Gastrocnemius medialis (tissue), 4 donors: ENCODE results near the gene PRPH2. TPM values are rescaled to one million over a fixed set of nuclear protein-coding genes. Genes with fewer than 3 reads are reported as not detected.
A peak's percentile ranks its signal among the peaks of the same experiment; 100 is the strongest.
"Not testable (repeated sequence)": the region's sequence is repeated elsewhere in the genome, so short reads cannot be mapped to it uniquely, and the experiment has no call there.

Experiments
- ATAC-seq, 2 donors: fragments of 150-250 bp; one replicate each; pipeline ENCODE4 v1.9.1; 2016
- DNase-seq, 2 donors: peaks; one replicate each; pipeline ENCODE4 v3.0.0-alpha.2; 2019
- H3K27ac ChIP-seq, 4 donors: fragments of 200-600 bp; sonication (generic); 1 replicate in 1 of 4; 2 replicates in 3 of 4; pipeline ENCODE4 v1.5.1; 2016 to 2018; ENCODE audit warnings: mild to moderate bottlenecking in 2 of 4, moderate library complexity in 1 of 4
- H3K27me3 ChIP-seq, 3 donors: fragments of 200-600 bp; sonication (generic) in 2 of 3; 1 replicate in 1 of 3; 2 replicates in 2 of 3; pipeline versions ENCODE4 v1.5.1 to v1.6.0; 2016 to 2019; ENCODE audit warnings: mild to moderate bottlenecking in 1 of 3, moderate library complexity in 1 of 3
- H3K36me3 ChIP-seq, 2 donors: fragments of 200-600 bp; sonication (generic) in 1 of 2; one replicate each; pipeline ENCODE4 v1.5.1; 2017 to 2018
- H3K4me1 ChIP-seq, 2 donors: fragments of 200-600 bp; sonication (generic) in 1 of 2; one replicate each; pipeline ENCODE4 v1.5.1; 2016 to 2017; ENCODE audit warnings: mild to moderate bottlenecking in 2 of 2
- H3K4me3 ChIP-seq, 4 donors: fragments of 200-600 bp; sonication (generic) in 3 of 4; 1 replicate in 1 of 4; 2 replicates in 3 of 4; pipeline ENCODE4 v1.5.1; 2016 to 2019; ENCODE audit warnings: mild to moderate bottlenecking in 2 of 4
- H3K9me3 ChIP-seq, 3 donors: fragments of 200-600 bp; sonication (generic) in 2 of 3; 1 replicate in 1 of 3; 2 replicates in 2 of 3; pipeline ENCODE4 v1.5.1; 2016 to 2019
- CTCF ChIP-seq, 5 experiments: fragments of 450-650 bp in 3 of 5; fragments of 200-600 bp in 2 of 5; sonication (generic) in 2 of 5; IDR thresholded peaks in 4 of 5; conservative IDR thresholded peaks in 1 of 5; 1 replicate in 4 of 5; 2 replicates in 1 of 5; pipeline ENCODE4 v1.5.1; 2016 to 2019; ENCODE audit warnings: antibody characterized with exemption in 5 of 5, mild to moderate bottlenecking in 3 of 5, moderate library complexity in 3 of 5
- POLR2A ChIP-seq, 2 donors: fragments of 450-650 bp; IDR thresholded peaks; one replicate each; pipeline ENCODE4 v1.6.1; 2017; ENCODE audit warnings: antibody characterized with exemption in 2 of 2, mild to moderate bottlenecking in 2 of 2, moderate library complexity in 2 of 2
- in situ Hi-C, 4 donors: fragments of 200-750 bp; cut with MboI; loops; one replicate each; pipeline versions ENCODE4 v1.15.0 to v1.8.0; 2017; ENCODE audit warnings: low sequenced_read_pairs in 4 of 4
- intact Hi-C: fragments of 100-400 bp; cut with DNase I; formaldehyde crosslinking; loops from one replicate; pipeline ENCODE4 v1.15.1; 2023; ENCODE audit warnings: low total_unique reads
- total RNA-seq, 4 donors: library from RNA; depleted of rRNA; stranded (reverse); fragments of >200 nt; gene quantifications; one replicate each; pipeline versions ENCODE4 v1.1.0 to v1.2.3, GENCODE V29; 2016

The PRPH2 gene
- total RNA-seq, 4 donors from 2014 or later: 0.16 to 3.8 (median 1.8) TPM

- no peak overlapping the region for H3K4me3 ChIP-seq
- H3K36me3 ChIP-seq: no peaks in the 10 kb centered on the region
- in situ Hi-C loops (loop anchor here in 2 of 4 donors (10.0 to 25.0 kb wide), 2 partner anchors 126 to 139 kb away; partner anchors contain the start of gene RPL7L1 (in 1 of the 2)), intact Hi-C loops (no loop called here)
- H3K27me3 ChIP-seq: no peaks in the 10 kb centered on the region
- no peak for TF ChIP-seq CTCF (IDR thresholded peaks at IDR 0.05 in 4 of 5, conservative IDR thresholded peaks at IDR 0.05 in 1 of 5)
- no peak for TF ChIP-seq POLR2A (IDR thresholded peaks at IDR 0.05)
- ATAC-seq (no peak), DNase-seq (no peak)
- no peaks in the 10 kb centered on the region for H3K4me1 ChIP-seq
- H3K27ac ChIP-seq: no peak overlapping the region
- no peaks in the 10 kb centered on the region for H3K9me3 ChIP-seq
Measured at GRCh38 chr6:42735976-42736375, 13.6 kb upstream of the PRPH2 start.

GRCh38 chr6:42733867-42734481 is 11.6 kb upstream of the PRPH2 start:
- ATAC-seq, H3K9me3 ChIP-seq, DNase-seq, intact Hi-C loops, H3K4me1 ChIP-seq, H3K36me3 ChIP-seq, H3K27me3 ChIP-seq, H3K4me3 ChIP-seq, H3K27ac ChIP-seq: not testable (repeated sequence)
- in situ Hi-C loops: loop anchor here in 2 of 4 donors (10.0 to 25.0 kb wide), 2 partner anchors 128 to 141 kb away; partner anchors contain the start of gene RPL7L1 (in 1 of the 2)

- intact Hi-C loops: no loop called here
- ATAC-seq (peak; percentile 24 to 55), DNase-seq (peak in 1 of 2 donors; percentile 41)
- H3K9me3 ChIP-seq: no peaks in the 10 kb centered on the region
- H3K4me3 ChIP-seq: no peak overlapping the region
- H3K27ac ChIP-seq: peak overlapping the region in 2 of 4 donors; percentile 38 to 60
- H3K36me3 ChIP-seq: no peaks in the 10 kb centered on the region
- H3K27me3 ChIP-seq: no peaks in the 10 kb centered on the region
- H3K4me1 ChIP-seq: peaks cover 13 to 23% of the 10 kb centered on the region in 2 donors
- no peak for TF ChIP-seq POLR2A (IDR thresholded peaks at IDR 0.05)
- in situ Hi-C loops: loop anchor here (5.0 to 25.0 kb wide), 5 partner anchors 67 to 148 kb away; partner anchors contain the start of gene RPL7L1 (in 2 of the 4)
Measured at GRCh38 chr6:42729731-42730130, 7.3 kb upstream of the PRPH2 start.

GRCh38 chr6:42727627-42728026 is 5.2 kb upstream of the PRPH2 start:
- intact Hi-C loops: loop anchor here (2.0 kb wide), 2 partner anchors 151 to 163 kb away; partner anchors contain the start of genes RPL7L1 and UBR2
- Histone ChIP-seq H3K27ac (peak overlapping the region in 3 of 4 donors; percentile 72 to 75 (median 74)), H3K36me3 (no peaks in the 10 kb centered on the region), H3K9me3 (no peaks in the 10 kb centered on the region), H3K27me3 (no peaks in the 10 kb centered on the region), H3K4me1 (peaks cover 13 to 27% of the 10 kb centered on the region in 2 donors), H3K4me3 (peak overlapping the region in 3 of 4 donors; percentile 55 to 74 (median 60))
- TF ChIP-seq POLR2A (IDR thresholded peaks at IDR 0.05) (no peak), CTCF (IDR thresholded peaks at IDR 0.05 in 4 of 5, conservative IDR thresholded peaks at IDR 0.05 in 1 of 5) (no peak)
- in situ Hi-C loops: loop anchor here in 3 of 4 donors (5.0 to 25.0 kb wide), 4 partner anchors 65 to 150 kb away; partner anchors contain the start of gene RPL7L1 (in 1 of the 3)
- DNase-seq (no peak), ATAC-seq (no peak)

GRCh38 chr6:42727087-42727611 is 4.8 kb upstream of the PRPH2 start:
- TF ChIP-seq POLR2A (IDR thresholded peaks at IDR 0.05): no peak
- no peaks in the 10 kb centered on the region for H3K9me3 ChIP-seq
- peak; percentile 19 to 35 for ATAC-seq
- DNase-seq: peak in 1 of 2 donors; percentile 43
- in situ Hi-C loops: loop anchor here in 3 of 4 donors (5.0 to 25.0 kb wide), 4 partner anchors 65 to 150 kb away; partner anchors contain the start of gene RPL7L1 (in 1 of the 3)
- no peaks in the 10 kb centered on the region for H3K27me3 ChIP-seq
- peak overlapping the region; percentile 55 to 74 (median 60) for H3K4me3 ChIP-seq
- intact Hi-C loops: loop anchor here (2.0 kb wide), 2 partner anchors 152 to 162 kb away; partner anchors contain the start of genes RPL7L1 and UBR2
- H3K27ac ChIP-seq: peak overlapping the region; percentile 72 to 86 (median 74)
- peaks cover 13 to 27% of the 10 kb centered on the region in 2 donors for H3K4me1 ChIP-seq
- no peaks in the 10 kb centered on the region for H3K36me3 ChIP-seq
